Measurements from ENCODE around the gene TRMT2A.

The TRMT2A gene

GRCh38 chr22:20154602-20155187 lies 37.7 kb upstream of the TRMT2A start:
- TF ChIP-seq, protein P1, sequence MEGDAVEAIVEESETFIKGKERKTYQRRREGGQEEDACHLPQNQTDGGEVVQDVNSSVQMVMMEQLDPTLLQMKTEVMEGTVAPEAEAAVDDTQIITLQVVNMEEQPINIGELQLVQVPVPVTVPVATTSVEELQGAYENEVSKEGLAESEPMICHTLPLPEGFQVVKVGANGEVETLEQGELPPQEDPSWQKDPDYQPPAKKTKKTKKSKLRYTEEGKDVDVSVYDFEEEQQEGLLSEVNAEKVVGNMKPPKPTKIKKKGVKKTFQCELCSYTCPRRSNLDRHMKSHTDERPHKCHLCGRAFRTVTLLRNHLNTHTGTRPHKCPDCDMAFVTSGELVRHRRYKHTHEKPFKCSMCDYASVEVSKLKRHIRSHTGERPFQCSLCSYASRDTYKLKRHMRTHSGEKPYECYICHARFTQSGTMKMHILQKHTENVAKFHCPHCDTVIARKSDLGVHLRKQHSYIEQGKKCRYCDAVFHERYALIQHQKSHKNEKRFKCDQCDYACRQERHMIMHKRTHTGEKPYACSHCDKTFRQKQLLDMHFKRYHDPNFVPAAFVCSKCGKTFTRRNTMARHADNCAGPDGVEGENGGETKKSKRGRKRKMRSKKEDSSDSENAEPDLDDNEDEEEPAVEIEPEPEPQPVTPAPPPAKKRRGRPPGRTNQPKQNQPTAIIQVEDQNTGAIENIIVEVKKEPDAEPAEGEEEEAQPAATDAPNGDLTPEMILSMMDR (IDR thresholded peaks at IDR 0.05; ENCODE audit: control insufficient read depth, extremely low read depth, insufficient read depth): no peak
- no peak for DNase-seq (ENCODE audit: low read depth)
- no peak overlapping the region for H3K4me3 ChIP-seq (ENCODE audit: low read depth, low read length)

DNA sequence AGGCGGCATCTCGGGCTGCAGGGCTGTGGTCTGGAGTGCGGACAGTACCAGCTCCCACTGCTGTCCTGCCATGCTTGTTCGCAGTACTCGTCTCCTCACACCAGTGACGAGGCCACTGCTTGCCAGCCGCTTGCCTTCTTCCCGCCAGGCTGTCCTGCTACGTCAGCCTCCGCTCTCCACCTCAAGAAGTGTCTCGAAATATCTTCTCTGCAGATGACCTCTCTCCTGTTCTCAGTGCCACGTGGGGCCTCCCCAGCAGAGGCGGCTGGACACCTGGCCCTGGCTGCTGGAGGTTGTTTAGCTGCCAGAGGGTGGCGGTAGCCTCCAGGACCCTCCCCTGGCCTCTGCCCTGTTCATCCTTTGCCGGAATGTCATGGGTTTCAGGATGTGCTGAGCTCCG lies 36.9 kb upstream of the TRMT2A start:
- no peak overlapping the region for H3K4me3 ChIP-seq (ENCODE audit: low read depth, low read length)
- TF ChIP-seq, protein P1 (IDR thresholded peaks at IDR 0.05; ENCODE audit: control insufficient read depth, extremely low read depth, insufficient read depth): 0 out of 2 replicates have a peak, but pooled peaks have one; percentile 13
- DNase-seq (ENCODE audit: low read depth): no peak

DNA sequence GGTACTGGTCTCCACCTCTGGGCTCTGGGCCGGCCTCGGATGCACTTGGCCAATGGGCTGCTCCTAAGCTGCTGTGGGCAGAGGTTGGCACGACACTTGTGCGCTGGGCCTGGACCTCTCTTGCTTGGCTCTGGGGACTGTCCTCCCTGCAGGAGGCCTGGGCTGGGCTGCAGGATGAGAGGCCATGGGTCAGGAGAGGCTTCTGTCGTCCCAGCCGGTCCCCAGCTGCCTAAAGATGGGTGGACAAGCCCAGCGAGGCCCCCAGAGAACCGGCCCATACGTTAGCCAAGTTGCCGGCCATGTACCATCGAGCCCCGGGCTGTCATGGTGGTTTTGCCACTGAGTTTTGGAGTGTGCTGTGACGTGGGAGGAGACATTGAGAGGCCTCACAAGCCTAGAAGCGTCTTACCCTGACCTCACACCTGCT lies 35.5 kb upstream of the TRMT2A start:
- no peak overlapping the region for H3K4me3 ChIP-seq (ENCODE audit: low read depth, low read length)
- TF ChIP-seq, protein P1 (IDR thresholded peaks at IDR 0.05; ENCODE audit: control insufficient read depth, extremely low read depth, insufficient read depth): no peak
- no peak for DNase-seq (ENCODE audit: low read depth)

DNA sequence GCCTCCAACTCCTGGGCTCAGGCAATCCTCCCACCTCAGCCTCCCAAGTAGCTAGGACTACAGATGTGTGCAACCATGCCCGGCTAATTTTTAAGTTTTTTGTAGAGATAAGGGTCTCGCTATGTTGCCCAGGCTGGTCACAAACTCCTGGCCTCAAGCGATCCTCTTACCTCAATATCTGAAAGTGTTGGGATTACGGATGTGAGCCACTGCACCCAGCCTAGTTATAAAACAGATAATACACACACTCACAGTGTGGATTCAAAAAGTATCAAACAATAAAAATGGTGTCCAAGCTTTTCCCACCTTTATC lies 34.2 kb upstream of the TRMT2A start:
- TF ChIP-seq, protein P1 (IDR thresholded peaks at IDR 0.05; ENCODE audit: control insufficient read depth, extremely low read depth, insufficient read depth): no peak
- no peak overlapping the region for H3K4me3 ChIP-seq (ENCODE audit: low read depth, low read length)
- DNase-seq (ENCODE audit: low read depth): no peak

DNA sequence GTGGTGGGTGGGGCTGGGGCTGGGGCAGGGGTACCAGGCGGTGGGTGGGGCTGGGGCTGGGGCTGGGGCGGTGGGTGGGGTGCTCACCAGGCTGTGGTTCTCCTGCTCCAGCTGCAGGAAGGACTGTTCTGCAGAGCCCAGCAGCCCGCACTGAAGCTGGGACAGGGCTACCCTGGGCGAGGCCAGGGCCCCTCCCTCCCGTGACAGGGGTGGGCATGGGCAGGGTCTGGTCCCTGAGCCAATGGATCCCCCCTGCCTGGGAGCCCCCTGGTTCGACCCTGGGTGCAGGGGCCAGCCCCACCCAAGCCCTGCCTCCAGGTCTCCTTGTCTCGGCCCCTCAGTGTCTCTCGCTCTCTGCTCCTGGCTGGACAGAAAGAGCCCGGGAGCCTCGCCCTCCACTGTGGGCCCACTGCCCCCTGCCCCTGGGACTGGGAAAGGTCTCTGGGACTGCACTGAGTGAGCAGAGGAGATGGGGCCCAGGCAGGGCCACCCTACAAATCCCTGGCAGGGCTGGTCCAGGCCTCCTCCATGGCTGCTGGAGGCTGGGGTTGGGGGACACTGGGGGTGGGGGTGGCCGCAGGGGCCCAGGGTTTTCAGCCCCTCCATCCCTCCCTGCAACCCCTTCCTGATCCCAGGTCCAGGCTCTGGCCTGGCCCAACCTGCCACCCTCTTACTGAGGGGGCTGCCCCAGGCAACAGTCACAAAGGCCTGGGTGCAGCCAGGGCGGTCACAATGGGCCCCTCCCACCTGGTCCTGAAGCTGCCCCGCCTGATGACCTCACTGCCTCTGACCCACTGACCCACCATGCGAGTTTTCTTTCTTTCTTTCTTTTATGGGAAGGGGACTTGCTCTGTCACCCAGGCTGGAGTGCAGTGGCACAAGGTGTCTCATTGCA lies 33.6 kb upstream of the TRMT2A start, which contains the start of gene CCDC188:
Gene CCDC188 (minus strand): TSS at position 675 of the 895 bp plus-strand sequence. CDS start 69 bp downstream, at position 606.
- no peak within 1 kb of the TSS for H3K4me3 ChIP-seq (ENCODE audit: low read depth, low read length)

GRCh38 chr22:20149257-20150250 lies 32.5 kb upstream of the TRMT2A start:
- TF ChIP-seq, protein P1 (IDR thresholded peaks at IDR 0.05; ENCODE audit: control insufficient read depth, extremely low read depth, insufficient read depth): no peak
- no peak for DNase-seq (ENCODE audit: low read depth)

More for the DNA sequence above, 33.6 kb upstream of the TRMT2A start, which contains the start of gene CCDC188:
- TF ChIP-seq, protein P1 (IDR thresholded peaks at IDR 0.05; ENCODE audit: control insufficient read depth, extremely low read depth, insufficient read depth): no peak
- no peak for DNase-seq (ENCODE audit: low read depth)

More at GRCh38 chr22:20149257-20150250, 32.5 kb upstream of the TRMT2A start:
- no peak overlapping the region for H3K4me3 ChIP-seq (ENCODE audit: low read depth, low read length)

Measured in LNCaP clone FGC (cell line).